Activated T-helper 1 cell treated with anti-CD3 and anti-CD28 coated beads, Interleukin-12 subunit alpha, Interleukin-12 subunit beta, Interleukin-2, Interleukin-4 antibody, amounts not matched to agents 30 ng/mL and 10 ng/mL and 1 ng/mL, durations not matched to agents 14 hours and 24 hours and 36 hours (primary cell): Measurements from ENCODE around the gene COPB1. TPM values are rescaled to one million over a fixed set of nuclear protein-coding genes. Genes with fewer than 3 reads are reported as not detected.
"Not testable (repeated sequence)": the region's sequence is repeated elsewhere in the genome, so short reads cannot be mapped to it uniquely, and the experiment has no call there.

Experiments used
- DNase-seq: peaks from one replicate; pipeline ENCODE4 v3.0.0; 2021; ENCODE audit warnings: low spot score
- H3K27ac Mint-ChIP-seq: one replicate; pipeline ENCODE4 v1.8.0; 2021; ENCODE audit warnings: mild to moderate bottlenecking, mixed read lengths
- H3K27me3 Mint-ChIP-seq: one replicate; pipeline ENCODE4 v1.8.0; 2022; ENCODE audit warnings: mild to moderate bottlenecking, moderate library complexity, mixed read lengths; ENCODE audit not compliant: insufficient read depth
- H3K36me3 Mint-ChIP-seq: one replicate; pipeline ENCODE4 v1.8.0; 2021; ENCODE audit warnings: low read depth, mixed read lengths
- H3K4me1 Mint-ChIP-seq: one replicate; pipeline ENCODE4 v1.8.0; 2021; ENCODE audit warnings: low read depth, mixed read lengths
- H3K4me3 Mint-ChIP-seq: one replicate; pipeline ENCODE4 v1.8.0; 2021; ENCODE audit warnings: mild to moderate bottlenecking, moderate library complexity, mixed read lengths
- H3K9me3 Mint-ChIP-seq: one replicate; pipeline ENCODE4 v1.8.0; 2021; ENCODE audit warnings: mixed read lengths
- intact Hi-C: fragments of 100-400 bp; cut with micrococcal nuclease; formaldehyde crosslinking; loops from one replicate; pipeline ENCODE4 v1.15.1; 2024
- total RNA-seq: library from RNA; stranded (reverse); gene quantifications from 2 replicates; pipeline ENCODE4 v1.2.3, GENCODE V29; 2022

The COPB1 gene
- total RNA-seq = 94.8 and 101 TPM in 2 replicates

- Mint-ChIP-seq H3K4me1 (peaks cover 49% of the 10 kb centered on the region), H3K9me3 (peaks cover 4% of the 10 kb centered on the region), H3K36me3 (peaks cover 32% of the 10 kb centered on the region), H3K27ac (peak within 1 kb of the TSS; percentile 98), H3K4me3 (peak within 1 kb of the TSS; percentile 100), H3K27me3 (no peaks in the 10 kb centered on the region)
- peak; percentile 90 for DNase-seq
- intact Hi-C loops = loop anchor here (1.0 to 10.0 kb wide), 8 partner anchors 15 to 1035 kb away; partner anchors contain the start of genes BTBD10, CYP2R1, PSMA1 and RRAS2
Measured at GRCh38 chr11:14499560-14500180, at the start of gene COPB1. COPB1 (minus strand) TSS chr11:14499811; CDS start chr11:14498928, 883 bp downstream.

- no peak overlapping the region for H3K4me3 Mint-ChIP-seq
- no peaks in the 10 kb centered on the region for H3K27me3 Mint-ChIP-seq
- H3K36me3 Mint-ChIP-seq = peaks cover 40% of the 10 kb centered on the region
- no peak for DNase-seq
- peaks cover 3% of the 10 kb centered on the region for H3K9me3 Mint-ChIP-seq
- peak overlapping the region; percentile 29 for H3K27ac Mint-ChIP-seq
- intact Hi-C loops = no loop called here
- peaks cover 56% of the 10 kb centered on the region for H3K4me1 Mint-ChIP-seq
Measured at GRCh38 chr11:14547440-14547839, 47.8 kb upstream of the COPB1 start.

- Mint-ChIP-seq H3K36me3 (peaks cover 37% of the 10 kb centered on the region), H3K4me1 (peaks cover 55% of the 10 kb centered on the region), H3K4me3 (no peak overlapping the region), H3K9me3 (peaks cover 3% of the 10 kb centered on the region), H3K27ac (peak overlapping the region; percentile 64), H3K27me3 (no peaks in the 10 kb centered on the region)
- no peak for DNase-seq
- intact Hi-C loops = loop anchor here (1.0 kb wide), 2 partner anchors 9 kb away; no protein-coding TSS in a partner anchor
Measured at GRCh38 chr11:14546672-14547071, 47.1 kb upstream of the COPB1 start.

GRCh38 chr11:14544611-14545010 is 45.0 kb upstream of the COPB1 start:
- Mint-ChIP-seq H3K9me3 (peaks cover 3% of the 10 kb centered on the region), H3K27ac (peak overlapping the region; percentile 91), H3K27me3 (no peaks in the 10 kb centered on the region), H3K36me3 (peaks cover 36% of the 10 kb centered on the region), H3K4me1 (peaks cover 73% of the 10 kb centered on the region), H3K4me3 (peak overlapping the region; percentile 45)
- intact Hi-C loops = loop anchor here (1.0 to 2.0 kb wide), 7 partner anchors 24 to 574 kb away; partner anchors contain the start of genes CYP2R1 and PSMA1
- no peak for DNase-seq

GRCh38 chr11:14543260-14543659 is 43.6 kb upstream of the COPB1 start:
- Mint-ChIP-seq H3K27ac (no peak overlapping the region), H3K9me3 (peaks cover 3% of the 10 kb centered on the region), H3K4me3 (no peak overlapping the region), H3K4me1 (peaks cover 83% of the 10 kb centered on the region), H3K27me3 (no peaks in the 10 kb centered on the region), H3K36me3 (peaks cover 35% of the 10 kb centered on the region)
- DNase-seq = no peak
- intact Hi-C loops = no loop called here

GRCh38 chr11:14542324-14542723 is 42.7 kb upstream of the COPB1 start:
- no peak for DNase-seq
- no peak overlapping the region for H3K27ac Mint-ChIP-seq
- H3K4me3 Mint-ChIP-seq = no peak overlapping the region
- H3K27me3 Mint-ChIP-seq = no peaks in the 10 kb centered on the region
- H3K4me1 Mint-ChIP-seq = peaks cover 83% of the 10 kb centered on the region
- H3K36me3 Mint-ChIP-seq = peaks cover 30% of the 10 kb centered on the region
- intact Hi-C loops = no loop called here
- peaks cover 3% of the 10 kb centered on the region for H3K9me3 Mint-ChIP-seq

- Mint-ChIP-seq H3K9me3 (peaks cover 3% of the 10 kb centered on the region), H3K27ac (no peak overlapping the region), H3K4me1 (peaks cover 81% of the 10 kb centered on the region), H3K36me3 (peaks cover 27% of the 10 kb centered on the region), H3K4me3 (no peak overlapping the region), H3K27me3 (no peaks in the 10 kb centered on the region)
- intact Hi-C loops = no loop called here
- no peak for DNase-seq
Measured at GRCh38 chr11:14541192-14541947, 41.8 kb upstream of the COPB1 start.

GRCh38 chr11:14539982-14540421 is 40.4 kb upstream of the COPB1 start:
- Mint-ChIP-seq H3K9me3 (no peaks in the 10 kb centered on the region), H3K27me3 (no peaks in the 10 kb centered on the region), H3K4me3 (no peak overlapping the region), H3K36me3 (peaks cover 20% of the 10 kb centered on the region), H3K27ac (peak overlapping the region; percentile 20), H3K4me1 (peaks cover 67% of the 10 kb centered on the region)
- DNase-seq = no peak
- intact Hi-C loops = loop anchor here (10.0 kb wide), 1 partner anchor 535 kb away; the partner anchor contains the start of gene CALCB

GRCh38 chr11:14538926-14539554 is 39.4 kb upstream of the COPB1 start:
- Mint-ChIP-seq H3K36me3 (peaks cover 16% of the 10 kb centered on the region), H3K27ac (no peak overlapping the region), H3K27me3 (no peaks in the 10 kb centered on the region), H3K9me3 (no peaks in the 10 kb centered on the region), H3K4me3 (no peak overlapping the region), H3K4me1 (peaks cover 58% of the 10 kb centered on the region)
- intact Hi-C loops = loop anchor here (10.0 kb wide), 1 partner anchor 536 kb away; the partner anchor contains the start of gene CALCB
- no peak for DNase-seq

GRCh38 chr11:14538271-14538925 is 38.8 kb upstream of the COPB1 start:
- Mint-ChIP-seq H3K4me1 (peaks cover 56% of the 10 kb centered on the region), H3K27ac (peak overlapping the region; percentile 5), H3K36me3 (peaks cover 16% of the 10 kb centered on the region), H3K27me3 (no peaks in the 10 kb centered on the region), H3K4me3 (no peak overlapping the region), H3K9me3 (no peaks in the 10 kb centered on the region)
- intact Hi-C loops = loop anchor here (10.0 kb wide), 1 partner anchor 536 kb away; the partner anchor contains the start of gene CALCB
- no peak for DNase-seq

- Mint-ChIP-seq H3K27me3 (no peaks in the 10 kb centered on the region), H3K27ac (peak overlapping the region; percentile 89), H3K36me3 (peaks cover 11% of the 10 kb centered on the region), H3K4me1 (peaks cover 48% of the 10 kb centered on the region), H3K4me3 (peak overlapping the region; percentile 74), H3K9me3 (no peaks in the 10 kb centered on the region)
- intact Hi-C loops = loop anchor here (1.0 to 10.0 kb wide), 9 partner anchors 9 to 538 kb away; partner anchors contain the start of genes CALCB and PSMA1
- DNase-seq = peak; percentile 12
Measured at GRCh38 chr11:14537134-14537599, 37.6 kb upstream of the COPB1 start.

GRCh38 chr11:14535166-14535565 is 35.6 kb upstream of the COPB1 start:
- Mint-ChIP-seq H3K36me3 (peaks cover 15% of the 10 kb centered on the region), H3K4me1 (peaks cover 33% of the 10 kb centered on the region)
- intact Hi-C loops = loop anchor here (10.0 kb wide), 1 partner anchor 540 kb away; the partner anchor contains the start of gene CALCB
- DNase-seq, H3K27me3 Mint-ChIP-seq, H3K27ac Mint-ChIP-seq, H3K9me3 Mint-ChIP-seq, H3K4me3 Mint-ChIP-seq: not testable (repeated sequence)
